A549 treated with CORT108297 at 1 μM for 4 hours (cell line): Measurements from ENCODE around the gene TAOK3. TPM values are rescaled to one million over a fixed set of nuclear protein-coding genes. Genes with fewer than 3 reads are reported as not detected.

Experiments
- total RNA-seq: library from RNA; stranded (reverse); fragments of 200-300 nt; extraction: Qiagen RNA extraction; gene quantifications from 5 replicates; pipeline ENCODE4 v1.2.3, GENCODE V29; 2022

Gene TAOK3
- total RNA-seq: 7.1 to 9.4 TPM (median 9.2 TPM) in 5 replicates

DNA sequence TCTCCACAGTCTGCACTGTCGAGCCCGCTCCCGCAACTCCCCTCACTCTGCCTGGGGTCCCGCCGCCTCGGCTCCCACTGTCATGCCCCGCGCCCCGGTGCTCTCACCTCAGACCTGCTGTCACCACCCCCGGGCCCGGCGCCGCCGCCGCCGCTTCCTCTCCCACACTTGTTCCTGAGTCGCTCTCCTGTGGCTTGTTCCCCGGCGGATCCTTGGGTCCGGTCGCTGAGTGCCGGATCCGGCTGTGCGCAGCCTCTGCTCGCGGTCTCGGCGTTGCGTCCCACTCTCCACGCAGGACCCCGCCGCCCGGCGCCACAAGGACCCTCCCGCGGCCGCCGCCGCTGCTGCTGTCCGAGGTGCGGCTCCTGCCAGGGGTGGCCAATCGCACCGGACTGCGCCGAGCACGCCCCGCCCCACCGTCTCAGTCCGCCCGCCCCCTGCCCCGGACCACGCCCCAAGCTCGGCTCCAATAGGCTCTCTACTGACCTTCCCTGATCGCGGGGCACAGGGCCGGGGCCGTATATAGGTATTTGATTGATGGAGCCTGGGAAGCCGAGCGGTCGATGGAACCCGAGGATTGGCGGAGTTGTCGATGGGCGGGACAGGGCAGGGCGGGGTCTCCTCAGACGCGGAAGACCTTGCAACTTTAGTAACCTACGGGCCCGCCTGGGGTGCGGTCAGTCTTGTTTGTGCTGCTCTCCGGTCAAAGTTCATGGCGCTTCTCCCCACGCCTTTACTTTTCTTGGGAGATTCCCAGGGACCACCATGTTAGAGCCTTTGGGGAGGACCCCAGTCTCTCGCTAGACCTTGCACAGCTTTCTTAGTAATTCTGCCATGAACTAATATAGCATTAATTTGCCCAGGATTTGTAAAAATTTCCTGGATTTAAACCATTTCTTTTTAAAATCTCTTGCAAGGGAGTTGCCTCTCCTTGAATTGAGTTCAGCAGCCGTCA, at the start of gene TAOK3:
TAOK3 (minus strand) TSS at position 367 of the 955 bp plus-strand sequence. CDS start 117,340 bp downstream, outside the sequence.

DNA sequence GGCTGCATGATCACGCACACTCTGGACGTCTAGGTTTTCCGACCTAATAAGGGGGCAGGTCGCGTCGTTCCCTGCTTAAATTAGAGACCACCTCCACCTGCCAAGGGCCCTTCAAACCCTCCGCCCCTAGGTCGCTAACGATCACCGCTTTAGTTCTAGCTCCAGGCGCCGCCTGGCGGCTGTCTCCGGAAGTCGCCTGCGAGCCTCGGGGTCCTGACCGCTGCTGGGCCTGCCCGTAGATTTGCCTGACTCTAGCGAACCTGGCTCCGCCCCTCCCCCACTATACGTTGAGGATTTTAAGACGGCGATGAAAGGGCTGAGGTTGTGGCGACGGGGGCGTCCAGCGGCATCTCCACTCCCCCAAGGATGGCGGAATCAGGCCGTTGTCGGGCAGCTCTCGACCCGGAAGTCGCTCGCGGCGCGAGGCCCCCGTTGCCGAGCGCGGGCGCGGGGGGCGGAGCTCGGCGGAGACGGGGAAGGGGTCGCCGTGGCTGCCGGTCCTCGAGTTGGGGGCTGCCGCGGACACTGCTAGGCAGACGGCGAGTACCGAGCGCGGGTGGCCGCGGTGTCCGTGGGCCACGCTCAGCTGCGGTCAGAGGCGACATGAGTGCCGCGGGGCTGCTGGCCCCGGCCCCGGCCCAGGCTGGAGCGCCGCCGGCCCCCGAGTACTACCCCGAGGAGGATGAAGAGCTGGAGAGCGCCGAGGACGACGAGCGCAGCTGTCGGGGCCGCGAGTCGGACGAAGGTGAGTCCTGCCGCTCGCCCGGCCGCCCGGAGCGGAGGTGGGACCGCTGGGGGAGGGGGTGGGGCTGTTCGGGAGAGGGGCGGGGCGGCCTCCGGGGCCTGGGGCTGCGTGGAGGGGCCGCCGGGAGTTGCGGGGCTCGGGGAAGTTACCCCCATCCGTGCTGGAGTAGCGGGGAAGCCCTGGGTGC, 3.6 kb upstream of the TAOK3 start, which contains the start of gene SUDS3:
SUDS3 (plus strand) TSS at position 467 of the 932 bp plus-strand sequence; CDS start at position 604, 137 bp downstream.

DNA sequence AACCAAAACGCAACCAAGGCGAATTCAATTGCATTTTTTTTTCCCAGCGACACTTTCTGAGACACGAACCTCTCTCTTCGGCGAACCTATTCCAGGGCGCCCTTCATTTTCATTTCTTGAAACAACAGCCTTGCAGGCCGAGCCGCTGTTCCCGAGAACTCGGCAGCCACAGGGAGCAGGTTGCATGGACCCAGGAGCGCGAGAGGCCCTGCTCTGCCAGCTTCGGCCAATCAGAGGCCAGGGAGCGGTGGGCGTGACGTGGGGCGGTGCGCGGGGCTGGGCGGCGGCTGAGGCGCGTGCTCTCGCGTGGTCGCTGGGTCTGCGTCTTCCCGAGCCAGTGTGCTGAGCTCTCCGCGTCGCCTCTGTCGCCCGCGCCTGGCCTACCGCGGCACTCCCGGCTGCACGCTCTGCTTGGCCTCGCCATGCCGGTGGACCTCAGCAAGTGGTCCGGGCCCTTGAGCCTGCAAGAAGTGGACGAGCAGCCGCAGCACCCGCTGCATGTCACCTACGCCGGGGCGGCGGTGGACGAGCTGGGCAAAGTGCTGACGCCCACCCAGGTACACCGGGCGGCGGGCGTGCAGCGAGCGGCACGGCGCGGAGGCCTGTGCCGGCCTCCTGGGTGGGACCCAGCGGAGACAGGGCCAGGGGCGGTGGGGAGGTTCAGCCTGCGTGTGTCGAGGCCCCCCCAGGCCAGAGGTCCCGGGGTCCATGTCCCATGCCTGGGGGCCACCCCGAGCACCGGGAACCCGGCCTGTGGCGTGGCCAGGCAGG, 236.7 kb downstream of the TAOK3 start, which contains the start of gene PEBP1:
PEBP1 (plus strand) TSS at position 337 of the 771 bp plus-strand sequence; CDS start at position 423, 86 bp downstream.

DNA sequence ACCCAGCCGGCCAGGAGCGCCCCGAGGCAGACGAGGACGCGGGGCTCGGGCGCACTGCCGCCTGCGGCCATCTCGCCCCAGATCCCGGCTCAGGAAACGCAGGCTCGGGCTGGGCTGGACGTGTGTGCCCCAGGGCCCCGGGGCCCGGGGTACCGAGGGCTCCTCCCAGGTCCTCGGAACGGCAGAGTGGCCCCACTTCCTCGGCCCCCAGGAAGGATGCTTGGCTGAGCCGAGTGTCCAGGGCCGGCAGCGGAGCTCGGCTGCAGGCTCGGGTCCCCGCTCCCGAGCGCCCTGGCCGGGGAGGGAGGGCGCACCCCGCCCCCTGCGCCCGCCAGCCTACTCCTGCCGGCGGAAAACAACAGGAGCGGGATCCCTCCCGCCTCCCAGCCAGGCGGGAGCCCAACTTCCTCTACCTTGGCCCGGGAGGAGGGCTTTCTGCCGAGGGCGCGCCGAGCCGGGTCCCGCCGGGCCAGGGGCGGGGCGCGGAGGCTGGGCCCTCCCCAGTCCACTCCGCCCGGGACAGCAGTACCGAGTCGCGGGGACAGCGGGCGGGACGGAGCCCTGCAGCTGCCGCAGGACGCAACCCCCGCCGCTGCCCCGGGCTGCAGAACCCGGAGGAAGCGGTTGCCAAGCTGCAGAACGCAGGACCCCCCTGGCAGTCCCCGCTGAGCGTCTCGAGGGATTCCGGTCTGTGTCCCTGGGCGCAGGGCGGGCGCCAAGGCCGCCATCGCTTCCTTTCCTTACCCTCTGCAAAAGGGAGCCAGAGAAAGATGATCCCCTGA, 268.9 kb downstream of the TAOK3 start, which contains the start of gene VSIG10:
VSIG10 (minus strand) TSS at position 411 of the 782 bp plus-strand sequence; CDS start at position 71, 340 bp downstream.

Other genes starting within 250 kb of the TAOK3 start
- gene PEBP1, start 236.8 kb downstream of the TAOK3 start, total RNA-seq: 228 to 291 TPM (median 284 TPM) in 5 replicates
- 13.7 to 16.1 TPM (median 15.6 TPM) in 5 replicates for gene SUDS3, start 3.6 kb upstream of the TAOK3 start, total RNA-seq